ENCODE measurements around the gene SCN2A.

The SCN2A gene

GRCh38 chr2:165214093-165214492, 25.1 kb upstream of the SCN2A start:
- no peak overlapping the region for H3K4me3 ChIP-seq (ENCODE audit: low read depth, low read length)
- no peak for TF ChIP-seq POLR2A (IDR thresholded peaks at IDR 0.05; ENCODE audit: extremely low read depth, insufficient read length)
- no peak for DNase-seq (ENCODE audit: low read depth)

- H3K4me3 ChIP-seq (ENCODE audit: low read depth, low read length) = no peak overlapping the region
- DNase-seq (ENCODE audit: low read depth) = no peak
- TF ChIP-seq CTCF (IDR thresholded peaks at IDR 0.05; ENCODE audit: low read depth, low read length) (no peak), MAX (IDR thresholded peaks at IDR 0.05; ENCODE audit: low read depth, low read length) (no peak), POLR2A (IDR thresholded peaks at IDR 0.05; ENCODE audit: extremely low read depth, insufficient read length) (no peak), MYC (IDR thresholded peaks at IDR 0.05; ENCODE audit: low read depth, low read length) (no peak)
Observed at GRCh38 chr2:165219481-165219880, 19.7 kb upstream of the SCN2A start.

- no peak overlapping the region for H3K4me3 ChIP-seq (ENCODE audit: low read depth, low read length)
- no peak for DNase-seq (ENCODE audit: low read depth)
- TF ChIP-seq POLR2A (IDR thresholded peaks at IDR 0.05; ENCODE audit: extremely low read depth, insufficient read length) = no peak
Observed at GRCh38 chr2:165224941-165225340, 14.3 kb upstream of the SCN2A start.

GRCh38 chr2:165227571-165227970, 11.6 kb upstream of the SCN2A start:
- TF ChIP-seq CTCF (IDR thresholded peaks at IDR 0.05; ENCODE audit: low read depth, low read length) = no peak
- TF ChIP-seq POLR2A (IDR thresholded peaks at IDR 0.05; ENCODE audit: extremely low read depth, insufficient read length) = no peak
- TF ChIP-seq MAX (IDR thresholded peaks at IDR 0.05; ENCODE audit: low read depth, low read length) = no peak
- TF ChIP-seq MYC (IDR thresholded peaks at IDR 0.05; ENCODE audit: low read depth, low read length) = no peak
- DNase-seq (ENCODE audit: low read depth) = no peak
- no peak overlapping the region for H3K4me3 ChIP-seq (ENCODE audit: low read depth, low read length)

GRCh38 chr2:165237056-165237455, 2.2 kb upstream of the SCN2A start:
- TF ChIP-seq CTCF (IDR thresholded peaks at IDR 0.05; ENCODE audit: low read depth, low read length) = no peak
- TF ChIP-seq MYC (IDR thresholded peaks at IDR 0.05; ENCODE audit: low read depth, low read length) = no peak
- TF ChIP-seq POLR2A (IDR thresholded peaks at IDR 0.05; ENCODE audit: extremely low read depth, insufficient read length) = no peak
- DNase-seq (ENCODE audit: low read depth) = no peak
- H3K4me3 ChIP-seq (ENCODE audit: low read depth, low read length) = no peak overlapping the region

- H3K4me3 ChIP-seq (ENCODE audit: low read depth, low read length) = no peak overlapping the region
- TF ChIP-seq CTCF (IDR thresholded peaks at IDR 0.05; ENCODE audit: low read depth, low read length) = no peak
- TF ChIP-seq MAX (IDR thresholded peaks at IDR 0.05; ENCODE audit: low read depth, low read length) = no peak
- no peak for TF ChIP-seq POLR2A (IDR thresholded peaks at IDR 0.05; ENCODE audit: extremely low read depth, insufficient read length)
- no peak for TF ChIP-seq MYC (IDR thresholded peaks at IDR 0.05; ENCODE audit: low read depth, low read length)
- peak; percentile 19 for DNase-seq (ENCODE audit: low read depth)
Observed at GRCh38 chr2:165238295-165238694, 919 bp upstream of the SCN2A start.

GRCh38 chr2:165239856-165240515, 772 bp downstream of the SCN2A start:
- TF ChIP-seq CTCF (IDR thresholded peaks at IDR 0.05; ENCODE audit: low read depth, low read length) (no peak), MYC (IDR thresholded peaks at IDR 0.05; ENCODE audit: low read depth, low read length) (no peak), MAX (IDR thresholded peaks at IDR 0.05; ENCODE audit: low read depth, low read length) (no peak), POLR2A (IDR thresholded peaks at IDR 0.05; ENCODE audit: extremely low read depth, insufficient read length) (no peak)
- DNase-seq (ENCODE audit: low read depth) = no peak
- H3K4me3 ChIP-seq (ENCODE audit: low read depth, low read length) = no peak overlapping the region

All from NB4 (cell line).